Neural progenitor cell (in vitro differentiated cells): ENCODE data around the gene PHPT1. TPM values are rescaled to one million over a fixed set of nuclear protein-coding genes. Genes with fewer than 3 reads are reported as not detected.
A peak's percentile ranks its signal among the peaks of the same experiment; 100 is the strongest.

Experiments used
- DNase-seq: peaks from one replicate; pipeline ENCODE4 v3.0.0-alpha.2; 2016; ENCODE audit warnings: low spot score
- H2AFZ ChIP-seq: fragments of 200-600 bp; sonication (generic); replicated peaks from 2 replicates; pipeline ENCODE4 v1.6.1; 2016; ENCODE audit warnings: antibody characterized with exemption
- H3F3A ChIP-seq: fragments of 200-600 bp; sonication (generic); 2 replicates; pipeline ENCODE4 v1.6.1; 2016; ENCODE audit warnings: antibody characterized with exemption, low read depth
- H3K27ac ChIP-seq: fragments of 200-600 bp; sonication (generic); 2 replicates; pipeline ENCODE4 v1.5.1; 2016; ENCODE audit warnings: mild to moderate bottlenecking
- H3K27me3 ChIP-seq: fragments of 200-600 bp; sonication (generic); 2 replicates; pipeline ENCODE4 v1.6.1; 2016; ENCODE audit warnings: mild to moderate bottlenecking, moderate library complexity
- H3K36me3 ChIP-seq: fragments of 200-600 bp; sonication (generic); 2 replicates; pipeline ENCODE4 v1.5.1; 2016
- H3K4me1 ChIP-seq: fragments of 200-600 bp; sonication (generic); 2 replicates; pipeline ENCODE4 v1.6.1; 2016; ENCODE audit warnings: mixed run types
- H3K4me2 ChIP-seq: fragments of 200-600 bp; sonication (generic); 2 replicates; pipeline ENCODE4 v1.6.1; 2016
- H3K4me3 ChIP-seq: fragments of 200-600 bp; sonication (generic); 2 replicates; pipeline ENCODE4 v1.5.1; 2016
- H3K79me2 ChIP-seq: fragments of 200-600 bp; sonication (generic); 2 replicates; pipeline ENCODE4 v1.6.1; 2016; ENCODE audit warnings: low read depth
- H3K9ac ChIP-seq: fragments of 200-600 bp; sonication (generic); 2 replicates; pipeline ENCODE4 v1.6.1; 2016
- H3K9me3 ChIP-seq: fragments of 200-600 bp; sonication (generic); 2 replicates; pipeline ENCODE4 v1.5.1; 2016; ENCODE audit warnings: low read depth
- H4K20me1 ChIP-seq: fragments of 200-600 bp; sonication (generic); 2 replicates; pipeline ENCODE4 v1.6.1; 2016; ENCODE audit warnings: low read depth
- H3K27ac Mint-ChIP-seq: 3 replicates; pipeline ENCODE4 v1.8.0; 2021; ENCODE audit warnings: mixed read lengths
- H3K27me3 Mint-ChIP-seq: 2 replicates; pipeline ENCODE4 v1.8.0; 2022; ENCODE audit warnings: low read depth, mild to moderate bottlenecking, inconsistent platforms, moderate library complexity, mixed read lengths; ENCODE audit not compliant: insufficient read depth
- H3K36me3 Mint-ChIP-seq: 3 replicates; pipeline ENCODE4 v1.8.0; 2021; ENCODE audit warnings: mixed read lengths
- H3K4me1 Mint-ChIP-seq: 3 replicates; pipeline ENCODE4 v1.8.0; 2021; ENCODE audit warnings: mixed read lengths
- H3K4me3 Mint-ChIP-seq: 3 replicates; pipeline ENCODE4 v1.8.0; 2021; ENCODE audit warnings: mild to moderate bottlenecking, moderate library complexity, mixed read lengths
- H3K9me3 Mint-ChIP-seq: 3 replicates; pipeline ENCODE4 v1.8.0; 2020; ENCODE audit warnings: mixed read lengths
- EZH2 ChIP-seq: fragments of 200-600 bp; sonication (generic); IDR thresholded peaks from 2 replicates; pipeline ENCODE4 v1.6.1; 2017; ENCODE audit warnings: antibody characterized with exemption, mild to moderate bottlenecking, moderate library complexity
- EZH2phosphoT487 ChIP-seq: fragments of 200-600 bp; sonication (generic); IDR thresholded peaks from 2 replicates; pipeline ENCODE4 v1.6.1; 2017; ENCODE audit warnings: antibody characterized with exemption
- total RNA-seq: library from RNA; depleted of rRNA; stranded (reverse); fragments of >200 nt; gene quantifications from 2 replicates; pipeline ENCODE4 v1.2.3, GENCODE V29; 2015; ENCODE audit warnings: low replicate concordance
- TF ChIP-seq, protein P1 (sequence below): fragments of 200-600 bp; sonication (generic); IDR thresholded peaks from 2 replicates; pipeline ENCODE4 v1.5.1; 2017; ENCODE audit warnings: antibody characterized with exemption, mild to moderate bottlenecking

The PHPT1 gene
- total RNA-seq, 1 donor from 2014 or later: 58.8 TPM

GRCh38 chr9:136854113-136854841 is 5.1 kb downstream of the PHPT1 start:
- no peaks in the 10 kb centered on the region for H3K36me3 Mint-ChIP-seq
- H3K27me3 Mint-ChIP-seq: peaks cover 3% of the 10 kb centered on the region
- TF ChIP-seq, protein P1, sequence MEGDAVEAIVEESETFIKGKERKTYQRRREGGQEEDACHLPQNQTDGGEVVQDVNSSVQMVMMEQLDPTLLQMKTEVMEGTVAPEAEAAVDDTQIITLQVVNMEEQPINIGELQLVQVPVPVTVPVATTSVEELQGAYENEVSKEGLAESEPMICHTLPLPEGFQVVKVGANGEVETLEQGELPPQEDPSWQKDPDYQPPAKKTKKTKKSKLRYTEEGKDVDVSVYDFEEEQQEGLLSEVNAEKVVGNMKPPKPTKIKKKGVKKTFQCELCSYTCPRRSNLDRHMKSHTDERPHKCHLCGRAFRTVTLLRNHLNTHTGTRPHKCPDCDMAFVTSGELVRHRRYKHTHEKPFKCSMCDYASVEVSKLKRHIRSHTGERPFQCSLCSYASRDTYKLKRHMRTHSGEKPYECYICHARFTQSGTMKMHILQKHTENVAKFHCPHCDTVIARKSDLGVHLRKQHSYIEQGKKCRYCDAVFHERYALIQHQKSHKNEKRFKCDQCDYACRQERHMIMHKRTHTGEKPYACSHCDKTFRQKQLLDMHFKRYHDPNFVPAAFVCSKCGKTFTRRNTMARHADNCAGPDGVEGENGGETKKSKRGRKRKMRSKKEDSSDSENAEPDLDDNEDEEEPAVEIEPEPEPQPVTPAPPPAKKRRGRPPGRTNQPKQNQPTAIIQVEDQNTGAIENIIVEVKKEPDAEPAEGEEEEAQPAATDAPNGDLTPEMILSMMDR: no peak
- no peak for TF ChIP-seq EZH2phosphoT487
- TF ChIP-seq EZH2: no peak
- no peaks in the 10 kb centered on the region for H3K36me3 ChIP-seq
- H3K9me3 Mint-ChIP-seq: no peaks in the 10 kb centered on the region
- no peaks in the 10 kb centered on the region for H3K9me3 ChIP-seq
- peaks cover 8% of the 10 kb centered on the region for H3K79me2 ChIP-seq
- no peaks in the 10 kb centered on the region for H3F3A ChIP-seq
- H2AFZ ChIP-seq: no peak overlapping the region
- no peak overlapping the region for H3K4me2 ChIP-seq
- no peaks in the 10 kb centered on the region for H3K27me3 ChIP-seq
- no peak overlapping the region for H3K9ac ChIP-seq
- no peak overlapping the region for H3K4me3 ChIP-seq
- no peak for DNase-seq
- no peaks in the 10 kb centered on the region for H3K4me1 Mint-ChIP-seq
- H3K27ac Mint-ChIP-seq: no peak overlapping the region
- H4K20me1 ChIP-seq: peaks cover 22% of the 10 kb centered on the region
- no peak overlapping the region for H3K4me3 Mint-ChIP-seq
- H3K27ac ChIP-seq: no peak overlapping the region
- H3K4me1 ChIP-seq: peaks cover 5% of the 10 kb centered on the region

- peaks cover 3% of the 10 kb centered on the region for H3K27me3 Mint-ChIP-seq
Measured at GRCh38 chr9:136854842-136855460, 5.7 kb downstream of the PHPT1 start.

DNA sequence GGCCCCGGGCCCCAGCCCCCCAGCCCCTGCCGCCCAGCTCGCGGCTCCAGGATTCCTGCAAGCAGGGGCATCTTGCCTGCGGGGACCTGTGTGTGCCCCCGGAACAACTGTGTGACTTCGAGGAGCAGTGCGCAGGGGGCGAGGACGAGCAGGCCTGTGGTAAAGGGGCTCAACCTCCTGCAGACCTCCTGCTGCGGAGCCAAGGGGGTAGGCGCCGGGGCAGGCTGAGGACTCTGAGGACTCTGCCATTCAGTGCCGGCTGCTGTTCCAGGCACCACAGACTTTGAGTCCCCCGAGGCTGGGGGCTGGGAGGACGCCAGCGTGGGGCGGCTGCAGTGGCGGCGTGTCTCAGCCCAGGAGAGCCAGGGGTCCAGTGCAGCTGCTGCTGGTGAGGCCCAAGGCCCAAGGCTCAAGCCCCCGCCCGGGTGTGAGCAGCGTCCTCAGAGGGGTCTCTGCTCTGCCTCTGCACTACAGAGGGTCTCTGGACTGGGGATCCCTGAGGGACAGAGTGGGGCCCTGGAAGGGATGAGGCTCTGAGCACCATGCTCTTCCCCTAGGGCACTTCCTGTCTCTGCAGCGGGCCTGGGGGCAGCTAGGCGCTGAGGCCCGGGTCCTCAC is 6.4 kb downstream of the PHPT1 start:
- H3K4me3 ChIP-seq: no peak overlapping the region
- Mint-ChIP-seq H3K27me3 (peaks cover 3% of the 10 kb centered on the region), H3K4me1 (no peaks in the 10 kb centered on the region), H3K27ac (no peak overlapping the region), H3K9me3 (no peaks in the 10 kb centered on the region), H3K4me3 (no peak overlapping the region), H3K36me3 (no peaks in the 10 kb centered on the region)
- no peaks in the 10 kb centered on the region for H3K27me3 ChIP-seq
- H2AFZ ChIP-seq: no peak overlapping the region
- no peak overlapping the region for H3K4me2 ChIP-seq
- H3F3A ChIP-seq: no peaks in the 10 kb centered on the region
- H3K36me3 ChIP-seq: no peaks in the 10 kb centered on the region
- no peak overlapping the region for H3K9ac ChIP-seq
- H3K9me3 ChIP-seq: no peaks in the 10 kb centered on the region
- TF ChIP-seq, protein P1: no peak
- TF ChIP-seq EZH2phosphoT487 (no peak), EZH2 (no peak)
- H4K20me1 ChIP-seq: peaks cover 12% of the 10 kb centered on the region
- H3K79me2 ChIP-seq: peaks cover under 1% of the 10 kb centered on the region
- no peak for DNase-seq
- H3K27ac ChIP-seq: peak overlapping the region; percentile 6
- no peaks in the 10 kb centered on the region for H3K4me1 ChIP-seq

More at GRCh38 chr9:136854842-136855460, 5.7 kb downstream of the PHPT1 start:
- no peak overlapping the region for H3K4me3 Mint-ChIP-seq
- no peak for TF ChIP-seq EZH2phosphoT487
- no peak for TF ChIP-seq EZH2
- TF ChIP-seq, protein P1: no peak
- Histone ChIP-seq H3K9me3 (no peaks in the 10 kb centered on the region), H3K9ac (no peak overlapping the region), H3K4me3 (no peak overlapping the region), H3F3A (no peaks in the 10 kb centered on the region), H3K79me2 (peaks cover 7% of the 10 kb centered on the region), H4K20me1 (peaks cover 18% of the 10 kb centered on the region), H3K27me3 (no peaks in the 10 kb centered on the region), H3K27ac (peak overlapping the region; percentile 6), H3K4me1 (peaks cover 4% of the 10 kb centered on the region), H3K4me2 (no peak overlapping the region), H2AFZ (no peak overlapping the region), H3K36me3 (no peaks in the 10 kb centered on the region)
- H3K4me1 Mint-ChIP-seq: no peaks in the 10 kb centered on the region
- DNase-seq: no peak
- H3K9me3 Mint-ChIP-seq: no peaks in the 10 kb centered on the region
- H3K36me3 Mint-ChIP-seq: no peaks in the 10 kb centered on the region
- no peak overlapping the region for H3K27ac Mint-ChIP-seq
